ENCODE measurements around the gene KLF5. TPM values are rescaled to one million over a fixed set of nuclear protein-coding genes. Genes with fewer than 3 reads are reported as not detected.
"Not testable (repeated sequence)": the region's sequence is repeated elsewhere in the genome, so short reads cannot be mapped to it uniquely, and the experiment has no call there.

Gene KLF5
- total and polyA plus RNA-seq, 4 donors = 1.5 to 26.2 (median 4.2) TPM

GRCh38 chr13:73038064-73038463 lies 20.7 kb upstream of the KLF5 start:
- Histone ChIP-seq H3K4me1 (ENCODE audit: control insufficient read depth in 1 of 2, insufficient read depth in 2 of 2, low read length in 2 of 2) (no peaks in the 10 kb centered on the region), H3K4me3 (ENCODE audit: low read length in 2 of 2) (no peak overlapping the region), H3K27ac (ENCODE audit: low read depth in 1 of 2, low read length in 2 of 2) (no peak overlapping the region), H3K36me3 (ENCODE audit: control insufficient read depth in 1 of 2, insufficient read depth in 2 of 2, low read length in 1 of 2) (no peaks in the 10 kb centered on the region), H3K9me3 (ENCODE audit: control insufficient read depth, low read length) (no peaks in the 10 kb centered on the region), H3K27me3 (ENCODE audit: control insufficient read depth in 1 of 2, insufficient read depth in 2 of 2, low read length in 1 of 2) (no peaks in the 10 kb centered on the region)
- no peak for ATAC-seq (ENCODE audit: low FRiP score)
- no peak for DNase-seq
- intact Hi-C loops (cut with DNase I) = no loop called here

DNA sequence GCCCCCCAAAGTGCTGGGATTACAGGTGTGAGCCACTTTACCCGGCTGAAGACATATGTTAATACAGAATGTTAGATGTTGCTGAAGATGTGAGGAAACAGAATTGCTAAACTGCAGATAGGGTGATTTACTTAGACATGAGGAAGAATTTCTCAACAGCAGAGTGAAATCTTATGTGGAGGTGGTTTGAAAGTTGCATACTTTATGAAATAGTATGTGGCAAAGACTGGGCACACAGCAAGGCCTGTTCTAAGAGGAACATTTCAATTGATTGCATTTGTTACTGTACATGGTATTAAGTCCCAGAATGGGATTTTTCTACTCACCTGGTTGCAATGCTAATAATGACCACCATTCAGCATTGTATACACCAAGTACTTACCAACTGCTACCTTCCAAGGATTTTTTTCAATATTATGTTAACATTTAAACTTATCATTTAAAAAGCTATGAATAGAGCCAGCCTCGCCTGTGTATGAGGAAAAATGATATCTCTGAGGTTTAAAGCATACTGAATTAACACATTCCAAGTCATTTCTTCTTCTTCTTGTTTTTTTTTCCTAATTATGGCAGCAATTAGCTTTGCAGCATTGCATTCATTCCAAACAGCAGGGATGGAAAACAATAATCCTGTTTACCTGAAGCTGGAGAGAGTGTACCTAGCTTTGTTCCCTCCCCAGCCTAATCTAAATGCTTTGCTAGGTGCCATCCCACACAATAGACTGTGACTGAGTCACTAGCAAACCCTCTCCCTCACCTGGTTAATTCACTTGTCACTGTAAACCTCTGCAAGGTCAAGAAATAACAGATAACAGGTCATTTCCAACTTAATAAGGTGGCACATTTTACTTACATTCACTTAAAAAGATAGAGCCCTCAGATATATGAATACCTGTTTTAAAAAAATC lies 19.4 kb upstream of the KLF5 start:
- intact Hi-C loops (cut with DNase I) = no loop called here
- Histone ChIP-seq H3K36me3 (ENCODE audit: control insufficient read depth in 1 of 2, insufficient read depth in 2 of 2, low read length in 1 of 2) (no peaks in the 10 kb centered on the region), H3K27ac (ENCODE audit: low read depth in 1 of 2, low read length in 2 of 2) (no peak overlapping the region), H3K27me3 (ENCODE audit: control insufficient read depth in 1 of 2, insufficient read depth in 2 of 2, low read length in 1 of 2) (no peaks in the 10 kb centered on the region), H3K4me3 (ENCODE audit: low read length in 2 of 2) (no peak overlapping the region), H3K4me1 (ENCODE audit: control insufficient read depth in 1 of 2, insufficient read depth in 2 of 2, low read length in 2 of 2) (no peaks in the 10 kb centered on the region), H3K9me3 (ENCODE audit: control insufficient read depth, low read length) (no peaks in the 10 kb centered on the region)
- WGBS, 2 donors = 84 to 86% methylated on average over 2 of the region's 2 CpGs
- ATAC-seq (ENCODE audit: low FRiP score) (no peak), DNase-seq (no peak)

DNA sequence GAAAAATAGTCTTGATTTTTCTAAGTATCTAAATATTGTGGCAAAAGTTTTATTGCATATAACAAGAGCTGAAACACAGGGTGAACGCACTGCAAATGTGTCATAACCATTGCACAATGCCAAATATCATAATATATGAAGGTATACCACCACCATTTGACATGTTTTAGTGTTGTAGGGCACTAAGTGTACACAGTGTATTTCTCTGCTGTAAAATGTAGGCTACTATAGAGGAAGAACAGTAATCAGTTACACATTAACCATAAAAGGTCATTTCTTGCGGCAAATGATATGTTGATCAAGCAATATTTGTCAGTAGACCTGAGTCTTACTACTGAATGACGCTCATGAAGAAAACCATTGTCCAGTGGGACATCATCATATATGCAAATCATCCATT lies 18.3 kb upstream of the KLF5 start:
- Histone ChIP-seq H3K4me1 (ENCODE audit: control insufficient read depth in 1 of 2, insufficient read depth in 2 of 2, low read length in 2 of 2) (no peaks in the 10 kb centered on the region), H3K27ac (ENCODE audit: low read depth in 1 of 2, low read length in 2 of 2) (no peak overlapping the region), H3K4me3 (ENCODE audit: low read length in 2 of 2) (no peak overlapping the region), H3K36me3 (ENCODE audit: control insufficient read depth in 1 of 2, insufficient read depth in 2 of 2, low read length in 1 of 2) (no peaks in the 10 kb centered on the region), H3K27me3 (ENCODE audit: control insufficient read depth in 1 of 2, insufficient read depth in 2 of 2, low read length in 1 of 2) (no peaks in the 10 kb centered on the region), H3K9me3 (ENCODE audit: control insufficient read depth, low read length) (no peaks in the 10 kb centered on the region)
- ATAC-seq (ENCODE audit: low FRiP score) = no peak
- no peak for DNase-seq
- 87 to 89% methylated on average over 3 of the region's 3 CpGs for WGBS, 2 donors
- intact Hi-C loops (cut with DNase I) = no loop called here

DNA sequence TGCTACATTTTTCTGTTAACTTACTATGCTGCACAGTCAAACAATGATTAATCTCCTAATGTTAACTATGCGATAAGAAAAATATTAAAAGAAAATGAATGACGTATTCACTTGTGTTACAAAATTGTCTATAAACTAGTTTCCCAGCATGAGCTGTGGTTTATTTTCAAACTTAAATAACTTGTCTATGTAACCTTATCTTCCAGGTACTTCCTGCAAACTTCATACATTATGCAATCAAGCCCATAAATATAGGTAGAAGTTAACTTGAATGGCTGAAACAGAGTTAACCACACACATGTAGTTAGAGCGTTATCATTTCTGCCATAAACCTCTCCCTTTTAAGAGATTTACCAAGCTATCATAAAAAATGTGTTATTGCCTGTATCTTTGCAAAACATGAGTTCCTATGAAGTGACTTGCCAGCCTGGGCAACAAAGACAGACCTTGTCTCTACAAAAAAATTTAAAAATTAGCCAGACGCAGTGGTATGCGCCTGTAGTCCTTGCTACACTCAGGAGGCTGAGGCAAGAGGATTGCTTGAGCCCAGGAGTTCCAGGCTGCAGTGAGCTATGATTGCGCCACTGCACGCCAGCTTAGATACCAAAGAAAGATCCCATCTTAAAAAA lies 17.7 kb upstream of the KLF5 start:
- no peaks in the 10 kb centered on the region for H3K27me3 ChIP-seq (ENCODE audit: control insufficient read depth in 1 of 2, insufficient read depth in 2 of 2, low read length in 1 of 2)
- ATAC-seq (ENCODE audit: low FRiP score) (no peak), DNase-seq (no peak)
- H3K4me1 ChIP-seq (ENCODE audit: control insufficient read depth in 1 of 2, insufficient read depth in 2 of 2, low read length in 2 of 2) = no peaks in the 10 kb centered on the region
- WGBS, 2 donors = 79 to 80% methylated on average over 7 of the region's 7 CpGs
- H3K36me3 ChIP-seq (ENCODE audit: control insufficient read depth in 1 of 2, insufficient read depth in 2 of 2, low read length in 1 of 2) = no peaks in the 10 kb centered on the region
- intact Hi-C loops (cut with DNase I) = no loop called here
- no peak overlapping the region for H3K4me3 ChIP-seq (ENCODE audit: low read length in 2 of 2)
- H3K9me3 ChIP-seq (ENCODE audit: control insufficient read depth, low read length) = no peaks in the 10 kb centered on the region
- no peak overlapping the region for H3K27ac ChIP-seq (ENCODE audit: low read depth in 1 of 2, low read length in 2 of 2)

DNA sequence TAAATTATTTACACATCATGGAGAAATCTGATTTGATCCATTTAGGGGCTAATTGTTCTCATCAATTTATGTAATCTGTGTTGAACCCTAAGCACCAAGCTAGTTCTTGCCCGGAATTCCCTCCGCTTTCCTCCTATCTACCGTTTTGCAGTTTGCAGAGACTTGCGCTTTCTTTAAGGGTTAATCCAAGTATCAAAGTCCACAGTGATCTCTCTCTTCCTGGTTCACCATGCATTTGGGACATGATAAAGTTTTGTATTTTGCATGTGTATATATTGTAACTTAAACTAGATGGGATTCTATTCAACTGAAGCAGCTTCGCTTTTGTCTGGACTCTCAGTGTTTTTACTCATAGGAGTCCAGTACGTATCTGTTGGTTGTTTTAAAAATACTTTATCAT lies 13.8 kb upstream of the KLF5 start:
- Histone ChIP-seq H3K9me3 (ENCODE audit: control insufficient read depth, low read length) (no peaks in the 10 kb centered on the region), H3K4me3 (ENCODE audit: low read length in 2 of 2) (no peak overlapping the region), H3K4me1 (ENCODE audit: control insufficient read depth in 1 of 2, insufficient read depth in 2 of 2, low read length in 2 of 2) (no peaks in the 10 kb centered on the region), H3K27ac (ENCODE audit: low read depth in 1 of 2, low read length in 2 of 2) (no peak overlapping the region), H3K27me3 (ENCODE audit: control insufficient read depth in 1 of 2, insufficient read depth in 2 of 2, low read length in 1 of 2) (no peaks in the 10 kb centered on the region), H3K36me3 (ENCODE audit: control insufficient read depth in 1 of 2, insufficient read depth in 2 of 2, low read length in 1 of 2) (no peaks in the 10 kb centered on the region)
- intact Hi-C loops (cut with DNase I) = no loop called here
- DNase-seq (no peak), ATAC-seq (ENCODE audit: low FRiP score) (no peak)
- WGBS, 2 donors = 90 to 96% methylated on average over 6 of the region's 6 CpGs

DNA sequence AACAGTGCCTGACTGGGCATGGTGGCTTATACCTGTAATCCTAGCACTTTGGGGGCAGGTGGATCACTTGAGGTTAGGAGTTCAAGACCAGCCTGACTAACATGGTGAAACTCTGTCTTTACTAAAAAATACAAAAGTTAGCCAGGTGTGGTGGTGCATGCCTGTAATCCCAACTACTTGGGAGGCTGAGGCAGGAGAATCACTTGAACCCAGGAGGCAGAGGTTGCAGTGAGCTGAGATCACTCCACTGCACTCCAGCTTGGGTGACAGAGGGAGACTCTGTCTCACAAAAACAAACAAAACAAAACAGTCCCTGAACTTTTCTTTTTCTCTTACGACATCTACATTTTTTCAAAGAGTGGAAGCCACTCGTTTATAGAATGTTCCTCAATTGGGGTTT lies 10.2 kb upstream of the KLF5 start:
- intact Hi-C loops (cut with DNase I); H3K9me3 ChIP-seq (ENCODE audit: control insufficient read depth, low read length); H3K36me3 ChIP-seq (ENCODE audit: control insufficient read depth in 1 of 2, insufficient read depth in 2 of 2, low read length in 1 of 2); H3K4me3 ChIP-seq (ENCODE audit: low read length in 2 of 2); H3K4me1 ChIP-seq (ENCODE audit: control insufficient read depth in 1 of 2, insufficient read depth in 2 of 2, low read length in 2 of 2); DNase-seq; ATAC-seq (ENCODE audit: low FRiP score); H3K27ac ChIP-seq (ENCODE audit: low read depth in 1 of 2, low read length in 2 of 2); H3K27me3 ChIP-seq (ENCODE audit: control insufficient read depth in 1 of 2, insufficient read depth in 2 of 2, low read length in 1 of 2): not testable (repeated sequence)
- 81 to 85% methylated on average over 2 of the region's 2 CpGs for WGBS, 2 donors

GRCh38 chr13:73054712-73055111 lies 4.1 kb upstream of the KLF5 start:
- 66 to 68% methylated on average over 5 of the region's 5 CpGs for WGBS, 2 donors
- ATAC-seq (ENCODE audit: low FRiP score) = no peak
- H3K9me3 ChIP-seq (ENCODE audit: control insufficient read depth, low read length) = no peaks in the 10 kb centered on the region

DNA sequence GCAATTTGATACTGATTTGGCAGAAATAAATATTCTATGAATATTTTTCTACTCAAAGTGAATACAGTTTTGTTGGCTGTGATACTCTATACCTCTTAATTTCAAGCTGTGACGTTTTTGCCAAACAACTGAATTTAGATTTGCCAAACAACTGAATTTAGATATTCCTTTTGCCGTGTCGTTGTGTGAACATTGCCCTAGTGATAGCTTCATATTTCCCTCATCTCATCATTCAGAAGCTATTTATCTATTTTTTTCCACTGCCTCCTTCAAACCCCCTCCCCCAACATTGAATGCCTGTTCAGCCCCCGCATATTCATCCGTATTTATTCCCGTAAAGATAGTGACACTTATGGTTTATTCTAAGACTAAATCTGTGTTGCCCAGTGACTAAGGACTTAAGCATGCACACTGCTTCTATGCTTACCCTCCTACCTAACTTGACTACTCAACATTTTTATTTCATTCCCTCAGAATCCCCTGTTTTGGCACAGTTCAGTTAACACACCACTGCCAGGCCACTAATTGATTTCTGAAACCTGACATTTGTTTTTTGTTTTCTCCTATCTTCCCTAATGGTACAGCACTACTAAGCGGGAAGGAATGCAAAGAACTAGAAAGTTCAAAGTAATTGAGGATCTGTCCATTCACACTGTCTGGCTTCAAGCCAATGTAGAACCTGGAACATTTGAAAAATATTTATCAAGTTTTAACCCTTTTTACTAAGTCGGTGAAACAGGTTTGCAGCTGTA lies 2.8 kb upstream of the KLF5 start:
- 72 to 78% methylated on average over 8 of the region's 8 CpGs for WGBS, 2 donors
- H3K4me3 ChIP-seq (ENCODE audit: low read length in 2 of 2) = no peak overlapping the region
- H3K4me1 ChIP-seq (ENCODE audit: control insufficient read depth in 1 of 2, insufficient read depth in 2 of 2, low read length in 2 of 2) = no peaks in the 10 kb centered on the region
- H3K27me3 ChIP-seq (ENCODE audit: control insufficient read depth in 1 of 2, insufficient read depth in 2 of 2, low read length in 1 of 2) = no peaks in the 10 kb centered on the region
- ATAC-seq (ENCODE audit: low FRiP score) (no peak), DNase-seq (no peak)
- intact Hi-C loops (cut with DNase I) = loop anchor here in 1 of 2 donors (5.0 kb wide), 1 partner anchor 216 kb away; no protein-coding TSS in a partner anchor
- no peak overlapping the region for H3K27ac ChIP-seq (ENCODE audit: low read depth in 1 of 2, low read length in 2 of 2)
- no peaks in the 10 kb centered on the region for H3K36me3 ChIP-seq (ENCODE audit: control insufficient read depth in 1 of 2, insufficient read depth in 2 of 2, low read length in 1 of 2)
- H3K9me3 ChIP-seq (ENCODE audit: control insufficient read depth, low read length) = no peaks in the 10 kb centered on the region

More at GRCh38 chr13:73054712-73055111, 4.1 kb upstream of the KLF5 start:
- Histone ChIP-seq H3K4me3 (ENCODE audit: low read length in 2 of 2) (no peak overlapping the region), H3K4me1 (ENCODE audit: control insufficient read depth in 1 of 2, insufficient read depth in 2 of 2, low read length in 2 of 2) (no peaks in the 10 kb centered on the region), H3K27me3 (ENCODE audit: control insufficient read depth in 1 of 2, insufficient read depth in 2 of 2, low read length in 1 of 2) (no peaks in the 10 kb centered on the region), H3K27ac (ENCODE audit: low read depth in 1 of 2, low read length in 2 of 2) (no peak overlapping the region), H3K36me3 (ENCODE audit: control insufficient read depth in 1 of 2, insufficient read depth in 2 of 2, low read length in 1 of 2) (no peaks in the 10 kb centered on the region)
- intact Hi-C loops (cut with DNase I) = loop anchor here in 1 of 2 donors (5.0 kb wide), 1 partner anchor 218 kb away; no protein-coding TSS in a partner anchor
- no peak for DNase-seq
